Psoas muscle (tissue), 8 donors: ENCODE results near the gene AADAT. TPM values are rescaled to one million over a fixed set of nuclear protein-coding genes. Genes with fewer than 3 reads are reported as not detected.

Experiments
- ATAC-seq, 4 donors: fragments of 200-7000 bp; cut with Tn5 transposase; one replicate each; pipeline ENCODE4 v1.9.1; 2020; ENCODE audit warnings: moderate library complexity in 3 of 4, mild to moderate bottlenecking in 2 of 4
- DNase-seq, 2 donors: peaks; one replicate each; pipeline ENCODE4 v3.0.0-alpha.2; 2020
- H3K27ac ChIP-seq: fragments of 200-600 bp; one replicate; pipeline ENCODE4 v1.8.0; 2022
- H3K27me3 ChIP-seq, 3 donors: fragments of 200-600 bp in 1 of 3; one replicate each; pipeline versions ENCODE4 v1.6.1 to v1.8.0; 2013 to 2022; ENCODE audit warnings: low read length in 2 of 3, mild to moderate bottlenecking in 2 of 3, moderate library complexity in 1 of 3; ENCODE audit not compliant: insufficient read depth in 3 of 3
- H3K36me3 ChIP-seq, 2 donors: fragments of 200-600 bp in 1 of 2; one replicate each; pipeline versions ENCODE4 v1.6.1 to v1.8.0; 2013 to 2022; ENCODE audit warnings: low read depth in 1 of 2, mild to moderate bottlenecking in 1 of 2, moderate library complexity in 1 of 2; ENCODE audit not compliant: insufficient read depth in 1 of 2
- H3K4me1 ChIP-seq: fragments of 200-600 bp; one replicate; pipeline ENCODE4 v1.8.0; 2022
- H3K4me3 ChIP-seq: fragments of 200-600 bp; one replicate; pipeline ENCODE4 v1.8.0; 2022; ENCODE audit warnings: mild to moderate bottlenecking
- H3K9me3 ChIP-seq: fragments of 200-600 bp; one replicate; pipeline ENCODE4 v1.8.0; 2022
- WGBS, 3 donors: extraction: QIAGEN DNeasy Blood & Tissue Kit; methylation state at CpG; one replicate each; pipeline versions ENCODE4 v1.1.6 to v1.1.7; 2013; 5-methylcytosine and 5-hydroxymethylcytosine counted together
- intact Hi-C, 2 donors: fragments of 100-400 bp; cut with DNase I; formaldehyde crosslinking; loops; one replicate each; pipeline versions ENCODE4 v1.11.0 to v1.14.2; 2022
- polyA plus RNA-seq, 3 donors: library from polyadenylated mRNA; stranded (reverse); fragments of 200-250 nt; gene quantifications; one replicate each; pipeline ENCODE4 v1.2.3, GENCODE V29; 2013
- total RNA-seq, 4 donors: library from RNA; stranded (reverse); fragmentation: NEBNext Ultra II Directional in 2 of 4; extraction: Animal tissue kit (Norgen Biotek cat#: 25700) in 2 of 4; gene quantifications; one replicate each; pipeline versions ENCODE4 v1.2.1 to v1.2.4, GENCODE V29; 2021 to 2023
- TF ChIP-seq, protein P1 (sequence below): fragments of 200-600 bp; IDR thresholded peaks from one replicate; pipeline ENCODE4 v1.8.0; 2022; ENCODE audit warnings: antibody characterized with exemption
- donor health status: healthy with polysubstance abuse.
- donor health status: DM: no; HTN: no; CAD: no; lungs with moderate emphysema.
- donor health status: Bipolar disorder and iron deficiency.
- donor health status: healthy.
- donor health status: DM: yes; HTN: yes; CAD: no.
- donor health status: DM: no; HTN: no; CAD: no.
- donor health status: DM: no; HTN: no; CAD: no.
- donor health status: DM: yes; HTN: yes; CAD: no.

AADAT gene
- total and polyA plus RNA-seq, 7 donors: 0.58 to 1.6 (median 1.1) TPM

DNA sequence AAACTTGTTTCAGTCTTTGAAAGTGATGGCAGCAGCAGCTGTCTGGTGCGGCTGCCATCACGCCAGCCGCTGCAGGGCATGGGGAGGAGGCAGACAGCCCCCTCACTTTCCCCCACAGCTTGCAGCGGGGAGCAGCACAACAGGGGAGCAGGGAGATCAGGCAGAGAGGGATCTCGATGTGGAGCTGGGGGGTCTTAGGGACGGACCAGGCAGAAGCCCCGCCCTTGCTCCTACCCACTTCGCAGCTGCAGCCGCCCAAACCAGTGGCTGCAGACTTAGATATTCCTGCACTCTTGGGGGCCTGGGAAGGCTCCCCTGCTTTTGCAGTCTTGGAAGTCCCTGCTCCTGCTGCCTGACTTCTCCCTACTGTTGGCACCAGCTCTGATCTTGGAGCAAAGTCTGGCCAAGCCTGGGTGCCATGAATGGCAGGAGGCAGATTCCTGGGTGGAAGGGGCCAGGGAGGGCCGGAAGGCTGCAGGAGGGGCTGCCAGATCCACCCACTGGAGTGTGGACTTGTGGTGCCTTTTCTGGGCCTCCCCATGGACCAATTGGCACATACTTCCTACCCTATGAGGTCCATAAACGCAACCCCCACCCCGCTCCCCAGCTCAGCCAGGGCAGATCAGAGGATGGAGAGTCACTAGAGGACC lies 49.6 kb downstream of the AADAT start:
- no peak for DNase-seq
- no peaks in the 10 kb centered on the region for H3K27me3 ChIP-seq
- H3K9me3 ChIP-seq: no peaks in the 10 kb centered on the region
- no peaks in the 10 kb centered on the region for H3K36me3 ChIP-seq
- TF ChIP-seq, protein P1, sequence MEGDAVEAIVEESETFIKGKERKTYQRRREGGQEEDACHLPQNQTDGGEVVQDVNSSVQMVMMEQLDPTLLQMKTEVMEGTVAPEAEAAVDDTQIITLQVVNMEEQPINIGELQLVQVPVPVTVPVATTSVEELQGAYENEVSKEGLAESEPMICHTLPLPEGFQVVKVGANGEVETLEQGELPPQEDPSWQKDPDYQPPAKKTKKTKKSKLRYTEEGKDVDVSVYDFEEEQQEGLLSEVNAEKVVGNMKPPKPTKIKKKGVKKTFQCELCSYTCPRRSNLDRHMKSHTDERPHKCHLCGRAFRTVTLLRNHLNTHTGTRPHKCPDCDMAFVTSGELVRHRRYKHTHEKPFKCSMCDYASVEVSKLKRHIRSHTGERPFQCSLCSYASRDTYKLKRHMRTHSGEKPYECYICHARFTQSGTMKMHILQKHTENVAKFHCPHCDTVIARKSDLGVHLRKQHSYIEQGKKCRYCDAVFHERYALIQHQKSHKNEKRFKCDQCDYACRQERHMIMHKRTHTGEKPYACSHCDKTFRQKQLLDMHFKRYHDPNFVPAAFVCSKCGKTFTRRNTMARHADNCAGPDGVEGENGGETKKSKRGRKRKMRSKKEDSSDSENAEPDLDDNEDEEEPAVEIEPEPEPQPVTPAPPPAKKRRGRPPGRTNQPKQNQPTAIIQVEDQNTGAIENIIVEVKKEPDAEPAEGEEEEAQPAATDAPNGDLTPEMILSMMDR: no peak
- WGBS, 3 donors: 75 to 80% (median 76%) methylated on average over 12 of the region's 12 CpGs
- H3K27ac ChIP-seq: no peak overlapping the region
- intact Hi-C loops: loop anchor here in 1 of 2 donors (5.0 to 10.0 kb wide), 2 partner anchors 135 to 228 kb away; no protein-coding TSS in a partner anchor
- H3K4me1 ChIP-seq: no peaks in the 10 kb centered on the region
- no peak overlapping the region for H3K4me3 ChIP-seq
- no peak for ATAC-seq

DNA sequence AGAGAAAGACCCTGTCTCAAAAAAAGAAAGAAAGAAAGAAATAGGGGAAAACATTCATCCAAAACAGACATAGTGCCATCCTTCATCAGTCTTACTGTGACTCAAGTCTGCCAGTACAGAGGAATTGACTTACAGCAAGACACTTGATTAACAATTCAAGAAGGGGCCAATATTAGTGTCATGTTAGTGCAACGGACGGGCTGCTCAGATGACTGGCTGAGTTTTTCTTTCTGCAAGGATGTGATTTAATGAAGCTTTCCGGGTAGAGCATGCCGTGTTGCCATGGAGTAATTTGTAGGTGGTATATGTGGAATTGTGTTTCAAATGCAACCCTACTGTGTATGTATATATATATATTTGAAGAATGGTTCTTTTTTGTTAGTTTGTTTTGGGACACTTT lies 51.0 kb downstream of the AADAT start:
- Histone ChIP-seq H3K4me3 (no peak overlapping the region), H3K4me1 (no peaks in the 10 kb centered on the region), H3K9me3 (no peaks in the 10 kb centered on the region), H3K27ac (no peak overlapping the region), H3K27me3 (no peaks in the 10 kb centered on the region), H3K36me3 (no peaks in the 10 kb centered on the region)
- WGBS, 3 donors: 54 to 59% (median 55%) methylated on average over 4 of the region's 4 CpGs
- TF ChIP-seq, protein P1: no peak
- intact Hi-C loops: no loop called here
- DNase-seq (no peak), ATAC-seq (no peak)

DNA sequence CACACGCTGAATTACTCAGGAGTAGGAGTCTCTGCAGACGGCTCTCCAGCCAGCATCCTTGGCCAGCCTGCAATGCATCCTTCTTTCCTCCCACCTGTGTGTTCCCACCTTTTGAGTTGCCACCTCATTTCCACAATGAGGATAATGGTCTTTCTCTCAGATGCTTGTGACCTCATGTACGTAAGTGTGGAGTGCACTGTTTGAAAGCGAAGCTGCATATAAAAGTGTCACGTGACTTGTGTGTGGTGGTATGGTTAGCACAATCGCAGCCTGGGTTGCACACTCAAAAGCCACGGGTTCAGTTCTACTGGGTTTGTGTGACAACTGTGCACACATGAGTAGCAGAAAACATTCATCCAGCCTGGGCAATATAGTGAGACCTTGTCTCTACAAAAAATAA lies 51.5 kb downstream of the AADAT start:
- no peaks in the 10 kb centered on the region for H3K9me3 ChIP-seq
- intact Hi-C loops: no loop called here
- DNase-seq: no peak
- no peaks in the 10 kb centered on the region for H3K36me3 ChIP-seq
- WGBS, 3 donors: 89 to 91% (median 89%) methylated on average over 7 of the region's 7 CpGs
- no peak overlapping the region for H3K4me3 ChIP-seq
- no peaks in the 10 kb centered on the region for H3K27me3 ChIP-seq
- TF ChIP-seq, protein P1: no peak
- no peak for ATAC-seq
- no peak overlapping the region for H3K27ac ChIP-seq
- no peaks in the 10 kb centered on the region for H3K4me1 ChIP-seq

DNA sequence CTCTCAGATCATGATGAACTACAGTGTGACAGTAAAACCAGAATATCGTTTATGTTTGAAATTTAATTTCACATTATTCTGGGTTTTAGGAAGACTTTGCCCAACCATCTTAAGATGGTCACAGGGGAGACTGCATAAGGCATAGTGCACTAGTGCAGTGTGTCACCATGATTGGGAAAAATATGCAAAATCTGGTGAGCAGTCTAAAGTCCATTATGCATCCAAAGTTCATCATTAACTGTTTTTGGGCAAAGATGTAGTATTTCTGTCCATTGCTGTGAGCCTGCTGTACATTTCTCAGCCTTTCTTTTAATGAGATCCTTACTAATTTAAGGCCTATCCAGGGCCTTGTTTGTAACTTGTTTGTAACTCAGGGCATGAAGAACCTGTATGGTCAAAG lies 52.3 kb downstream of the AADAT start:
- no peaks in the 10 kb centered on the region for H3K36me3 ChIP-seq
- intact Hi-C loops: no loop called here
- H3K9me3 ChIP-seq: no peaks in the 10 kb centered on the region
- H3K4me3 ChIP-seq: no peak overlapping the region
- no peaks in the 10 kb centered on the region for H3K27me3 ChIP-seq
- no peak overlapping the region for H3K27ac ChIP-seq
- no peak for ATAC-seq
- WGBS, 3 donors: 73 to 93% (median 86%) methylated on average over 1 of the region's 1 CpG
- TF ChIP-seq, protein P1: no peak
- DNase-seq: no peak
- no peaks in the 10 kb centered on the region for H3K4me1 ChIP-seq

DNA sequence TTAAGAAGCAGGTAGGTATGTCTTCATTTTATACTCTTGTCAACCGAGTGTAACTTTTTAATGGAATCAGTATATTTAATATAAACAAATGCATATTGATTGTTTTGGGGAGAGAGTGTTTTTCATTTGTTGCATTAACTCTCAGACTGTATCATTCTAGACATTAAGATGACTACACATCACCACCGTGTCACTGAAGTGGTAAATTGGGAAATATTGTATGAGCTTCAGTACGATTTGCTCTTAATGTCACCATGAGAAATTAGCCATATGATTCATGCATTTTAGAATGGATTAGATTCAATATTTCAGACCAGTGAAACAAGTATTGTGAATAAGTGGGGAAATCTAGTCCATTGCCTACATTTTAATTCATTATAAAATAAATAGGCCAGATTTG lies 53.9 kb downstream of the AADAT start:
- no peak overlapping the region for H3K4me3 ChIP-seq
- H3K27ac ChIP-seq: no peak overlapping the region
- DNase-seq (no peak), ATAC-seq (no peak)
- 82 to 88% (median 84%) methylated on average over 3 of the region's 3 CpGs for WGBS, 3 donors
- H3K36me3 ChIP-seq: no peaks in the 10 kb centered on the region
- intact Hi-C loops: no loop called here
- no peaks in the 10 kb centered on the region for H3K4me1 ChIP-seq
- H3K27me3 ChIP-seq: no peaks in the 10 kb centered on the region
- no peaks in the 10 kb centered on the region for H3K9me3 ChIP-seq
- TF ChIP-seq, protein P1: no peak
